Measurements from ENCODE around the gene LOXL1. TPM values are rescaled to one million over a fixed set of nuclear protein-coding genes. Genes with fewer than 3 reads are reported as not detected.

The LOXL1 gene
- total RNA-seq, 1 donor from 2014 or later: 5.3 TPM

DNA sequence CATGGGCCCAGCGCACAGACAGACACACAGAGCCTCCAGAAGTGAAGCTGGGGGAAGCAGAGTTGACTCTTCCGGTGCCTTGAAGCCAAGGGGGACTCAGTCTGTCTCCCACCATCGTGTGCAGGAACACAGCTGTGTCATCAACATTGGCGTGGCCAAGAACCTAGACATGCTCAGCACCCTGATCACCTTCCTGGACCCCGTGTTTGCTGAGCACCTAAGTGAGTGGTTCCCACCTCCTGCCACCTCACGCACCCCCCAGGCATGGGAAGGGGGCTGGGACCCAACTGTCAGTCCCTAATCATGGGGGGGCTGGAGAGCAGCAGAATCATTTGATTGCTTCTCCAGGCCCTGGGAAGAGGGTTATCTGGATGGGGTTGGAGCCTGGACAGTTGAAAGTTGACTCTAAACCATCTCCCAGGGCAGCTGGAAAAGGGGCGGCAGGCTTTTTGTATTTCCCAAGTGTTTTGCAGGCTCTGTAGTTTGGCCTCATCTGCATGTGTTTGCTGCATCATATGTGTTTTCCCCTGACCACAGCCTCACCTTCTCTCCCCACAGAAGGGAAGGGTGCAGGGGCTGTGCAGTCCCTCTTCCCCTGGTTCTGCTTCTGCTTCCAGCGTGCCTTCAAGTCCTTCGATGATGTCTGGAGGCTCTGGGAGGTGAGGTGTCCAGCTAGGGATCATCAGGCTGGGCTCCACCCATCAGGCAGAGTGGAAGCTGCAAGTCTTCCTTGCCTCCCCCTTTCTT, 40.1 kb upstream of the LOXL1 start:
- no peak overlapping the region for H3K4me3 ChIP-seq (ENCODE audit: low read depth, low read length)
- TF ChIP-seq CTCF (IDR thresholded peaks at IDR 0.05; ENCODE audit: insufficient read depth, low read length, severe bottlenecking): no peak
- no peaks in the 10 kb centered on the region for H3K27me3 ChIP-seq (ENCODE audit: control insufficient read depth, insufficient read depth, low read length)
- H3K36me3 ChIP-seq (ENCODE audit: control insufficient read depth, insufficient read depth, low read length): no peaks in the 10 kb centered on the region
- FAIRE-seq (no peak), DNase-seq (ENCODE audit: low read depth) (no peak)

DNA sequence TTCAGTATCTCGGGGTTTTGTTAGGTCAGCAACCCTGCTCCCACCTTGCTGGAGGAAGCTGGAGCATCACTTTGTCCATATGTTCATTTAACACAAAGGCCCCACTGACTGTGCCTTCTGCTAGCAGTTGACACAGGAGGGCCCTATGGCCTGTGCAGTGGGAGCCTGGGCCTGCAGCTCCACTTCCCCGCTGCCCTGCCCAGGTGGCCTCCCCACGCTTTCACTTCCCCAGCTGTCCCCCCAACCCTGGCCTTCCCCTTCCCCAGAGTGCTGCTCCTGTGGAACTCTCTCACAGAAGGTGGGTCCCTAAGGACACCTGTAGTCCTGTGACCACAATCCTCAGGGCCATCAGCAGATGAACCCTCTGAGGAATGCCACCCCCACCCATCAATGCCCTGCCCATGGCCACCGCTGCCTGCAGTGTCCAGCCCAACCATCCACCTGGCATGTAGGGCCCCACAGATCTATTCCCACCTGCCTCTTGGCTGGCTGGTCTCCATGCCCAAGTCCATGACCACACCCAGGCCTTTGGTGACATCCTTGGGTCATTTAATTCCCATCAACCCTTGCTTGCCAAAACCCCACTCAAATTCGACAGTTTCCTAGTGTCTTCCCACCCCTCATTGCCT, 39.4 kb upstream of the LOXL1 start:
- DNase-seq (ENCODE audit: low read depth) (no peak), FAIRE-seq (no peak)
- H3K27me3 ChIP-seq (ENCODE audit: control insufficient read depth, insufficient read depth, low read length): no peaks in the 10 kb centered on the region

GRCh38 chr15:73887481-73887880, 38.8 kb upstream of the LOXL1 start:
- DNase-seq (ENCODE audit: low read depth): no peak
- TF ChIP-seq CTCF (IDR thresholded peaks at IDR 0.05; ENCODE audit: insufficient read depth, low read length, severe bottlenecking): no peak
- FAIRE-seq: no peak
- Histone ChIP-seq H3K4me3 (ENCODE audit: low read depth, low read length) (no peak overlapping the region), H3K27me3 (ENCODE audit: control insufficient read depth, insufficient read depth, low read length) (no peaks in the 10 kb centered on the region), H3K36me3 (ENCODE audit: control insufficient read depth, insufficient read depth, low read length) (no peaks in the 10 kb centered on the region)

More for the DNA sequence above, 39.4 kb upstream of the LOXL1 start:
- Histone ChIP-seq H3K4me3 (ENCODE audit: low read depth, low read length) (no peak overlapping the region), H3K36me3 (ENCODE audit: control insufficient read depth, insufficient read depth, low read length) (no peaks in the 10 kb centered on the region)
- TF ChIP-seq CTCF (IDR thresholded peaks at IDR 0.05; ENCODE audit: insufficient read depth, low read length, severe bottlenecking): no peak

GRCh38 chr15:73888224-73889041, 37.8 kb upstream of the LOXL1 start:
- Histone ChIP-seq H3K27me3 (ENCODE audit: control insufficient read depth, insufficient read depth, low read length) (no peaks in the 10 kb centered on the region), H3K36me3 (ENCODE audit: control insufficient read depth, insufficient read depth, low read length) (no peaks in the 10 kb centered on the region), H3K4me3 (ENCODE audit: low read depth, low read length) (no peak overlapping the region)
- no peak for TF ChIP-seq CTCF (IDR thresholded peaks at IDR 0.05; ENCODE audit: insufficient read depth, low read length, severe bottlenecking)
- no peak for FAIRE-seq
- DNase-seq (ENCODE audit: low read depth): no peak

DNA sequence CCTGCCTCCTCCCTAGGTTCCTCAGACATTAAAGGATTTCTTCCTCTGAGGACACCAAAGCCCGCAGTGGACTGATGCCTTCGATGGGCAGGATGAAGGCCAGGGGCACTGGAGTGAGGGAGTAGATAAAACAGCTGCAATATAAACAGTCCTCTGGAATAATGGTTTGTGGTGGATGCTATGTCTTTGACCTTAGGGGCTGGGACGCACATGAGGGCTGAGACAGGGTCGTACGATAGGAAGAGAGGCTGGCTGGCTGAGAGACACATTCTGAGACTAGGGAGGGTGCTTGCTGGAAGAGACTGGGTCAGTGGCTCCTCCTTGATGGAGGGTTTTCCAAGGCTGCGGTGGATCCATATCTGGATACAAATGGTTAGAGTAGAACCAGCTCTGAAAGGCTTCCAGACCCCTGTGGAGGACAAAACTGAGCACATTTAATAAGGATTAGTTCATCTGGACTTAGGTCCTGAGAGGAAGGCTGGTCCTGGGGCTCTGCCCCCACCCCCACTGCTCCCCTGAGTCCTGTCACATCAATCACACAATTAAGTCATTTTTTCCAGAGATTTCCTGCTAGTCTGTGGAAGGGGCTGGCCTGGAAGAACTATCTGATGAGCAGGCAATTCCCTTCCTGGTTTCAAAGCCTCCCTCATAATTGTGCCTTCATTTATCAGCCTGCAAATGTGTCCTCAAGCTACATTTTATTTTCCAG, 37.1 kb upstream of the LOXL1 start:
- DNase-seq (ENCODE audit: low read depth) (no peak), FAIRE-seq (no peak)
- H3K27me3 ChIP-seq (ENCODE audit: control insufficient read depth, insufficient read depth, low read length): no peaks in the 10 kb centered on the region

More for the DNA sequence above, 37.1 kb upstream of the LOXL1 start:
- TF ChIP-seq CTCF (IDR thresholded peaks at IDR 0.05; ENCODE audit: insufficient read depth, low read length, severe bottlenecking): no peak
- H3K4me3 ChIP-seq (ENCODE audit: low read depth, low read length): no peak overlapping the region
- no peaks in the 10 kb centered on the region for H3K36me3 ChIP-seq (ENCODE audit: control insufficient read depth, insufficient read depth, low read length)
